H9 (cell line): ENCODE results near the gene ARHGEF39. TPM values are rescaled to one million over a fixed set of nuclear protein-coding genes. Genes with fewer than 3 reads are reported as not detected.
A peak's percentile ranks its signal among the peaks of the same experiment; 100 is the strongest.

Experiments used
- DNase-seq: peaks from one replicate; pipeline ENCODE4 v3.0.0-alpha.2; 2017
- H2AFZ ChIP-seq: one replicate; pipeline ENCODE4 v1.6.1; 2013; ENCODE audit warnings: mild to moderate bottlenecking, low read length, control low read depth, moderate library complexity
- H2AK5ac ChIP-seq: 2 replicates; pipeline ENCODE4 v1.6.1; 2013; ENCODE audit warnings: low read length, control low read depth, mixed read lengths; ENCODE audit not compliant: insufficient read length
- H2BK120ac ChIP-seq: one replicate; pipeline ENCODE4 v1.6.1; 2013; ENCODE audit warnings: low read depth, mild to moderate bottlenecking, low read length, control low read depth, inconsistent platforms; ENCODE audit not compliant: poor library complexity, severe bottlenecking
- H2BK12ac ChIP-seq: 2 replicates; pipeline ENCODE4 v1.6.1; 2013; ENCODE audit warnings: low read length, control low read depth, mixed read lengths, low read depth; ENCODE audit not compliant: insufficient read length
- H2BK15ac ChIP-seq: 2 replicates; pipeline ENCODE4 v1.6.1; 2013; ENCODE audit warnings: low read depth, low read length, control low read depth
- H2BK20ac ChIP-seq: one replicate; pipeline ENCODE4 v1.6.1; 2013; ENCODE audit warnings: low read depth, mild to moderate bottlenecking, low read length, control low read depth, inconsistent platforms; ENCODE audit not compliant: poor library complexity, severe bottlenecking
- H2BK5ac ChIP-seq: 2 replicates; pipeline ENCODE4 v1.6.1; 2013; ENCODE audit warnings: low read length, control low read depth, mixed read lengths; ENCODE audit not compliant: insufficient read length
- H3K14ac ChIP-seq: 2 replicates; pipeline ENCODE4 v1.6.1; 2013; ENCODE audit warnings: low read length, control low read depth; ENCODE audit not compliant: insufficient read depth
- H3K18ac ChIP-seq: 2 replicates; pipeline ENCODE4 v1.6.1; 2013; ENCODE audit warnings: low read depth, mild to moderate bottlenecking, mixed read lengths, low read length, control low read depth; ENCODE audit not compliant: insufficient read length
- H3K23ac ChIP-seq: 2 replicates; pipeline ENCODE4 v1.6.1; 2013; ENCODE audit warnings: low read length, control low read depth, mixed read lengths, low read depth; ENCODE audit not compliant: insufficient read length
- H3K23me2 ChIP-seq: 2 replicates; pipeline ENCODE4 v1.6.1; 2013; ENCODE audit warnings: low read depth, mild to moderate bottlenecking, mixed read lengths, low read length, control low read depth; ENCODE audit not compliant: insufficient read length, poor library complexity, severe bottlenecking
- H3K27ac ChIP-seq: 2 replicates; pipeline ENCODE4 v1.5.1; 2013; ENCODE audit warnings: low read length, control low read depth, mixed read lengths, low read depth; ENCODE audit not compliant: insufficient read length
- H3K27me3 ChIP-seq: 2 replicates; pipeline ENCODE4 v1.6.1; 2013; ENCODE audit warnings: low read length, control low read depth, inconsistent platforms; ENCODE audit not compliant: insufficient read depth
- H3K4ac ChIP-seq: 2 replicates; pipeline ENCODE4 v1.6.1; 2013; ENCODE audit warnings: low read depth, mild to moderate bottlenecking, control low read depth, inconsistent platforms, low read length, moderate library complexity
- H3K4me1 ChIP-seq: 2 replicates; pipeline ENCODE4 v1.6.1; 2013; ENCODE audit warnings: low read length, control low read depth, inconsistent platforms; ENCODE audit not compliant: insufficient read depth
- H3K4me2 ChIP-seq: 2 replicates; pipeline ENCODE4 v1.6.1; 2013; ENCODE audit warnings: low read length, control low read depth, mixed read lengths; ENCODE audit not compliant: insufficient read length, insufficient read depth
- H3K56ac ChIP-seq: 2 replicates; pipeline ENCODE4 v1.6.1; 2013; ENCODE audit warnings: low read depth, mild to moderate bottlenecking, mixed read lengths, low read length, control low read depth; ENCODE audit not compliant: insufficient read length
- H3K79me1 ChIP-seq: 2 replicates; pipeline ENCODE4 v1.6.1; 2013; ENCODE audit warnings: low read depth, mild to moderate bottlenecking, moderate library complexity, low read length, control low read depth, inconsistent platforms; ENCODE audit not compliant: insufficient read depth, poor library complexity, severe bottlenecking
- H3K79me2 ChIP-seq: 2 replicates; pipeline ENCODE4 v1.6.1; 2013; ENCODE audit warnings: low read length, control low read depth, inconsistent platforms; ENCODE audit not compliant: insufficient read depth
- H3K9ac ChIP-seq: 2 replicates; pipeline ENCODE4 v1.6.1; 2013; ENCODE audit warnings: low read length, control low read depth, mixed read lengths; ENCODE audit not compliant: insufficient read length; ENCODE audit errors: extremely low read depth
- H3K9me3 ChIP-seq: one replicate; pipeline ENCODE4 v1.6.1; 2013; ENCODE audit warnings: low read depth, low read length, inconsistent platforms; ENCODE audit not compliant: control insufficient read depth
- H3T11ph ChIP-seq: one replicate; pipeline ENCODE4 v1.6.1; 2013; ENCODE audit warnings: mild to moderate bottlenecking, low read length, control low read depth, inconsistent platforms
- H4K20me1 ChIP-seq: one replicate; pipeline ENCODE4 v1.6.1; 2013; ENCODE audit not compliant: control insufficient read depth, insufficient read length, insufficient read depth
- H4K5ac ChIP-seq: 2 replicates; pipeline ENCODE4 v1.6.1; 2013; ENCODE audit warnings: low read depth, mild to moderate bottlenecking, mixed read lengths, low read length, control low read depth; ENCODE audit not compliant: insufficient read length
- H4K8ac ChIP-seq: replicated peaks from 2 replicates; pipeline ENCODE4 v1.6.1; 2013; ENCODE audit warnings: low read length, control low read depth, mixed read lengths, low read depth; ENCODE audit not compliant: insufficient read length
- H4K91ac ChIP-seq: 2 replicates; pipeline ENCODE4 v1.6.1; 2013; ENCODE audit warnings: low read depth, mild to moderate bottlenecking, moderate library complexity, mixed read lengths, low read length, control low read depth; ENCODE audit not compliant: insufficient read length
- H3K27ac Mint-ChIP-seq, 3 experiments: 2 replicates in 2 of 3; 3 replicates in 1 of 3; pipeline ENCODE4 v1.8.0; 2020 to 2021; ENCODE audit warnings: mixed read lengths in 3 of 3, mild to moderate bottlenecking in 1 of 3, moderate library complexity in 1 of 3
- H3K27me3 Mint-ChIP-seq: 2 replicates; pipeline ENCODE4 v1.8.0; 2021; ENCODE audit warnings: low read depth, mild to moderate bottlenecking, moderate library complexity, mixed read lengths
- H3K36me3 Mint-ChIP-seq, 3 experiments: 2 replicates in 2 of 3; 3 replicates in 1 of 3; pipeline ENCODE4 v1.8.0; 2020 to 2021; ENCODE audit warnings: low read depth in 3 of 3, mixed read lengths in 3 of 3; ENCODE audit not compliant: insufficient read depth in 1 of 3
- H3K4me1 Mint-ChIP-seq, 2 experiments: 2 replicates each; pipeline ENCODE4 v1.8.0; 2020; ENCODE audit warnings: mixed read lengths in 2 of 2
- H3K4me3 Mint-ChIP-seq, 2 experiments: 2 replicates in 1 of 2; 3 replicates in 1 of 2; pipeline ENCODE4 v1.8.0; 2020 to 2021; ENCODE audit warnings: mild to moderate bottlenecking in 2 of 2, mixed read lengths in 2 of 2, moderate library complexity in 1 of 2
- H3K9me3 Mint-ChIP-seq, 2 experiments: 2 replicates in 1 of 2; 3 replicates in 1 of 2; pipeline ENCODE4 v1.8.0; 2020; ENCODE audit warnings: mild to moderate bottlenecking in 2 of 2, mixed read lengths in 2 of 2, moderate library complexity in 1 of 2
- CTCF ChIP-seq: fragments of 200-600 bp; sonication (generic); conservative IDR thresholded peaks from 3 replicates; pipeline ENCODE4 v1.8.0; 2021; ENCODE audit warnings: antibody characterized with exemption, mild to moderate bottlenecking
- WGBS: extraction: QIAGEN DNeasy Blood & Tissue Kit; methylation state at CpG from one replicate; pipeline ENCODE4 v1.1.7; 2013; ENCODE audit warnings: missing lambda C conversion rate, low lambda C conversion rate, mixed read lengths; ENCODE audit not compliant: insufficient read length; ENCODE audit errors: extremely low coverage; 5-methylcytosine and 5-hydroxymethylcytosine counted together
- total RNA-seq: library from RNA; stranded (reverse); gene quantifications from 2 replicates; pipeline ENCODE4 v1.2.1, GENCODE V29; 2021

The ARHGEF39 gene
- total RNA-seq, 1 experiment from 2014 or later, result 24.4 TPM

- Histone ChIP-seq H3K18ac (no peak overlapping the region), H3K4me2 (peak overlapping the region; percentile 76), H3K23me2 (peaks cover 16% of the 10 kb centered on the region), H4K8ac (no peak overlapping the region), H4K5ac (no peak overlapping the region), H2BK20ac (no peak overlapping the region), H3K79me2 (no peaks in the 10 kb centered on the region), H4K20me1 (no peaks in the 10 kb centered on the region), H3K9me3 (no peaks in the 10 kb centered on the region), H3K27me3 (no peaks in the 10 kb centered on the region), H3K9ac (no peak overlapping the region), H4K91ac (no peak overlapping the region), H2BK5ac (no peak overlapping the region), H3K4me1 (peaks cover 3% of the 10 kb centered on the region; the same call in 1 of the 2 replicates), H3K4ac (no peak overlapping the region), H3K79me1 (no peaks in the 10 kb centered on the region), H3K27ac (no peak overlapping the region), H2AK5ac (no peak overlapping the region), H3K56ac (no peak overlapping the region), H3K14ac (no peak overlapping the region), H3K23ac (no peak overlapping the region), H2AFZ (no peak overlapping the region), H2BK12ac (no peak overlapping the region), H3T11ph (no peak overlapping the region), H2BK15ac (no peak overlapping the region), H2BK120ac (no peak overlapping the region)
- Mint-ChIP-seq H3K4me3 (peak overlapping the region; percentile 83 to 85), H3K36me3 (peaks cover 28 to 40% (median 37%) of the 10 kb centered on the region in 3 experiments), H3K9me3 (peaks cover 2 to 3% of the 10 kb centered on the region in 2 experiments; a peak in 3 of 5 replicates), H3K4me1 (peaks cover 31 to 36% of the 10 kb centered on the region in 2 experiments), H3K27ac (no peak overlapping the region; a peak in 1 of 7 replicates), H3K27me3 (peaks cover 18% of the 10 kb centered on the region)
- TF ChIP-seq CTCF, result no peak
- no CpG with 5 or more reads among the region's 3 CpGs for WGBS
- DNase-seq, result no peak
Measured at GRCh38 chr9:35659340-35659739, 5.7 kb downstream of the ARHGEF39 start.
